K562 (cell line): ENCODE measurements around the gene ELOVL5. TPM values are rescaled to one million over a fixed set of nuclear protein-coding genes. Genes with fewer than 3 reads are reported as not detected.

ENCODE experiments used
- ATAC-seq: fragments of 200-7000 bp; cut with Tn5 transposase; 3 replicates; pipeline ENCODE4 v1.9.1; 2020; ENCODE audit warnings: moderate library complexity
- BruUV-seq: library from RNA; stranded (reverse); fragments of 400-500 nt; replicated peaks from 2 replicates; lab custom pipeline; 2021; lab: Mats Ljungman, UMichigan
- CTCF ChIA-PET: fragments of 300-600 bp; formaldehyde crosslinking; extraction: SDS; loops from one replicate; lab custom pipeline; 2021; ENCODE audit warnings: low intra/inter-chr PET ratio; lab: Yijun Ruan, JAX
- POLR2A ChIA-PET: fragments of 300-600, 350-650 bp; sonication (Branson Sonifier 250); formaldehyde crosslinking; extraction: SDS; loops from one replicate; lab custom pipeline; 2021; ENCODE audit warnings: antibody characterized with exemption, inconsistent platforms; lab: Yijun Ruan, JAX
- DNase-seq, 4 experiments: peaks; one replicate each; pipeline versions ENCODE4 v3.0.0 to v3.0.0-alpha.2; 2011 to 2018; ENCODE audit warnings: low spot score in 3 of 4, mixed read lengths in 3 of 4; ENCODE audit errors: extremely low read depth in 1 of 4
- FAIRE-seq: peaks from 2 replicates; lab custom pipeline; 2011; peaks lifted over from hg19 to GRCh38; lab: Jason Lieb, UNC
- H2AFZ ChIP-seq: 2 replicates; pipeline ENCODE4 v1.6.0; 2011; ENCODE audit warnings: low read depth, low read length, control low read depth, inconsistent platforms
- H3K27ac ChIP-seq: fragments of 200-600 bp; 3 replicates; pipeline ENCODE4 v1.8.0; 2011; ENCODE audit warnings: low read depth, mild to moderate bottlenecking, control low read depth, inconsistent platforms, low read length, moderate library complexity, mixed read lengths; ENCODE audit errors: extremely low read depth
- H3K27me3 ChIP-seq, 2 experiments: fragments of 300-600 bp in 1 of 2; 2 replicates in 1 of 2; 3 replicates in 1 of 2; pipeline versions ENCODE4 v1.6.0 to v1.8.0; 2011; ENCODE audit warnings: inconsistent platforms in 2 of 2, low read length in 2 of 2, mild to moderate bottlenecking in 1 of 2, mixed read lengths in 1 of 2, moderate library complexity in 1 of 2; ENCODE audit not compliant: control insufficient read depth in 2 of 2, insufficient read depth in 2 of 2
- H3K36me3 ChIP-seq: fragments of 300-600 bp; 3 replicates; pipeline ENCODE4 v1.8.0; 2011; ENCODE audit warnings: mild to moderate bottlenecking, low read length, inconsistent platforms; ENCODE audit not compliant: control insufficient read depth, insufficient read depth
- H3K4me1 ChIP-seq, 2 experiments: fragments of 200-600 bp in 1 of 2; replicated peaks in 1 of 2; 2 replicates in 1 of 2; 3 replicates in 1 of 2; pipeline versions ENCODE4 v1.5.1 to v1.8.0; 2011; ENCODE audit warnings: inconsistent platforms in 2 of 2, low read length in 2 of 2, mild to moderate bottlenecking in 1 of 2, mixed read lengths in 1 of 2, moderate library complexity in 1 of 2; ENCODE audit not compliant: control insufficient read depth in 2 of 2, insufficient read depth in 2 of 2
- H3K4me2 ChIP-seq: 2 replicates; pipeline ENCODE4 v1.6.1; 2011; ENCODE audit warnings: low read length, control low read depth, inconsistent platforms, mixed read lengths; ENCODE audit not compliant: insufficient read depth
- H3K4me3 ChIP-seq: fragments of 200-600 bp; sonication (generic), shearing (Covaris generic); 2 replicates; pipeline ENCODE4 v1.5.1; 2016; ENCODE audit warnings: control low read depth, inconsistent platforms
- H3K79me2 ChIP-seq: fragments of 200-600 bp; 3 replicates; pipeline ENCODE4 v1.8.0; 2011; ENCODE audit warnings: low read length, inconsistent platforms; ENCODE audit not compliant: control insufficient read depth, insufficient read depth
- H3K9ac ChIP-seq, 2 experiments: 2 replicates each; pipeline versions ENCODE4 v1.6.0 to v1.6.1; 2011; ENCODE audit warnings: low read depth in 2 of 2, low read length in 2 of 2, control low read depth in 1 of 2, inconsistent platforms in 1 of 2, mild to moderate bottlenecking in 1 of 2, mixed read lengths in 1 of 2; ENCODE audit not compliant: insufficient read depth in 1 of 2
- H3K9me1 ChIP-seq: one replicate; pipeline ENCODE4 v1.6.0; 2011; ENCODE audit warnings: inconsistent platforms, mild to moderate bottlenecking, low read length, moderate library complexity; ENCODE audit not compliant: control insufficient read depth, insufficient read depth
- H3K9me3 ChIP-seq: replicated peaks from 2 replicates; pipeline ENCODE4 v1.5.1; 2011; ENCODE audit warnings: low read depth, low read length, inconsistent platforms; ENCODE audit not compliant: control insufficient read depth, insufficient read depth
- H4K20me1 ChIP-seq: replicated peaks from 2 replicates; pipeline ENCODE4 v1.6.1; 2011; ENCODE audit warnings: low read length, inconsistent platforms, mixed read lengths; ENCODE audit not compliant: control insufficient read depth, insufficient read depth
- ATF1 ChIP-seq, 2 experiments: fragments of 450-650 bp in 1 of 2; IDR thresholded peaks; 2 replicates each; pipeline ENCODE4 v1.6.1; 2016; ENCODE audit warnings: missing compliant biosample characterization in 1 of 2, missing genetic modification characterization in 1 of 2
- BRD9 ChIP-seq: fragments of 450-650 bp; IDR thresholded peaks from 2 replicates; pipeline ENCODE4 v1.6.1; 2018; ENCODE audit warnings: low read depth; ENCODE audit not compliant: partially characterized antibody
- CTCF ChIP-seq, 3 experiments: IDR thresholded peaks in 2 of 3; conservative IDR thresholded peaks in 1 of 3; 2 replicates each; pipeline ENCODE4 v1.5.1; 2011 to 2012; ENCODE audit warnings: low read length in 3 of 3, mild to moderate bottlenecking in 3 of 3, control low read depth in 2 of 3, improper control_type of control experiment in 1 of 3, inconsistent platforms in 1 of 3, low read depth in 1 of 3, mixed read lengths in 1 of 3, moderate library complexity in 1 of 3; ENCODE audit not compliant: insufficient read depth in 2 of 3
- DPF2 ChIP-seq: fragments of 450-650 bp; IDR thresholded peaks from 2 replicates; pipeline ENCODE4 v1.6.1; 2016
- ESRRA ChIP-seq: fragments of 450-650 bp; IDR thresholded peaks from 2 replicates; pipeline ENCODE4 v1.6.1; 2014; ENCODE audit warnings: low read depth, mild to moderate bottlenecking, moderate library complexity, borderline replicate concordance
- MTA2 ChIP-seq: fragments of 450-650 bp; IDR thresholded peaks from 2 replicates; pipeline ENCODE4 v1.6.1; 2016; ENCODE audit warnings: low read depth
- NFRKB ChIP-seq: fragments of 450-650 bp; IDR thresholded peaks from 2 replicates; pipeline ENCODE4 v1.6.1; 2016; ENCODE audit warnings: low read depth
- PYGO2 ChIP-seq: fragments of 450-650 bp; IDR thresholded peaks from 2 replicates; pipeline ENCODE4 v1.6.1; 2016; ENCODE audit warnings: mild to moderate bottlenecking, missing genetic modification characterization, moderate library complexity, missing compliant biosample characterization
- STAT5A ChIP-seq: IDR thresholded peaks from 2 replicates; pipeline ENCODE4 v1.6.1; 2012; ENCODE audit warnings: low read length, inconsistent platforms, borderline replicate concordance
- TAF9B ChIP-seq: fragments of 450-650 bp; IDR thresholded peaks from 2 replicates; pipeline ENCODE4 v1.6.1; 2018; ENCODE audit warnings: mild to moderate bottlenecking; ENCODE audit not compliant: partially characterized antibody
- ZNF668 ChIP-seq: fragments of 250-450 bp; sonication (Bioruptor Pico); IDR thresholded peaks from 2 replicates; pipeline ENCODE4 v1.8.0; 2022; ENCODE audit warnings: mild to moderate bottlenecking, inconsistent platforms
- WGBS: fragments of 100-300 bp; shearing (Covaris generic); methylation state at CpG from one replicate; pipeline ENCODE4 v1.1.6; 2016; ENCODE audit warnings: low coverage, mixed read lengths; ENCODE audit not compliant: insufficient coverage; ENCODE audit errors: missing lambda C conversion rate; 5-methylcytosine and 5-hydroxymethylcytosine counted together
- in situ Hi-C: fragments of 300-500 bp; cut with MboI; formaldehyde crosslinking; loops from 4 replicates; pipeline ENCODE4 v1.15.0; 2018; ENCODE audit warnings: inconsistent platforms, mixed read lengths
- intact Hi-C: fragments of 100-400 bp; cut with micrococcal nuclease; formaldehyde crosslinking; loops from 2 replicates; pipeline ENCODE4 v1.14.2; 2022
- polyA plus RNA-seq, 8 experiments: library from polyadenylated mRNA; depleted of rRNA in 4 of 8; stranded (reverse) in 5 of 8; unstranded in 3 of 8; fragments of >200 nt; fragmentation: Nextera tagmentation in 2 of 8; fragmentation: Illumina TruSeq in 1 of 8; extraction: Ambion mirVana in 2 of 8; extraction: Trizol in 1 of 8; gene quantifications; 2 replicates each; pipeline versions ENCODE4 v1.2.1 to v1.2.3, GENCODE V29; 2011 to 2014; ENCODE audit warnings: inconsistent platforms in 1 of 8, missing spikeins in 1 of 8
- total RNA-seq, 7 experiments: library from RNA; depleted of rRNA in 6 of 7; stranded (reverse); fragments of >200 nt in 6 of 7; fragmentation: Illumina TruSeq in 2 of 7; extraction: Trizol in 2 of 7; gene quantifications; 2 replicates each; pipeline versions ENCODE4 v1.2.1 to v1.2.3, GENCODE V29; 2011 to 2021; ENCODE audit warnings: low replicate concordance in 1 of 7
- TF ChIP-seq, protein P1 (sequence below), 2 experiments: fragments of 450-650 bp; IDR thresholded peaks; 2 replicates each; pipeline ENCODE4 v1.6.1; 2016; ENCODE audit warnings: mild to moderate bottlenecking in 2 of 2, borderline replicate concordance in 1 of 2, low read depth in 1 of 2, moderate library complexity in 1 of 2

Gene ELOVL5
- total and polyA plus RNA-seq, 9 of the 15 experiments (the other 6 are each of a cell fraction or from before 2014, with no cell fraction given), result 70.6 to 245 (median 132) TPM

DNA sequence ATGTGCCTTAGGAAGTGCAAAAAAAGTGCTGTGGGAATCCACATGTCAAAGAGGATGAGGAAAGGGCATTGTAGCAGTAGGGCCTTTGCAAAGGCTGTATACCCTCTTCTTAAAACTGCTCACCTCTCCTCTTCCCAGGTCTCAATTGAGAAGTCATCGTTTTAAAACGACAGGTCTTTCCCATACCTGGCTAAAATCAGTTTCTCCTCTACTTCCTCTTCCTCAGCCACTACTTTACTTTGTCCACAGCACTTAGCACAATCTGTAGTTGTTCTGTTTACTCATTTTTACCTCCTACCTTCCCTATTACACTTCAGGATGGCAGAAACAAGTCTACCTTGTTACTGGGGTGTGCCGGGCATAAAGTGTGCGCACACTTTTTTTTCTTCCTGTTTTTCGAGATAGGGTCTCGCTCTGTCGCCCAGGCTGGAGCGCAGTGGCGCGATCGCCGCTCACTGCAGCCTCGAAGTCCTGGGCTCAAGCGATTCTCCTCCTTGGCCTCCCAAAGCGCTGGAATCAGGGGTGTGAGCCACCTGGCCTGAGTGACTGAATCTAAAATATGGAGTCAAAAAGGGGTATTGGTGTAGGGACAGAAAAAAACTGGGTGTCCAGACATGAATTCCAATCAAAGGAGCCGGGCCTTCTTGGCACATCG lies 9.8 kb upstream of the ELOVL5 start:
- 3% methylated on average over 17 of the region's 17 CpGs for WGBS
- Histone ChIP-seq H3K9me1 (peaks cover 7% of the 10 kb centered on the region), H3K27ac (peak overlapping the region; percentile 99), H3K4me1 (peaks cover 19 to 32% of the 10 kb centered on the region in 2 experiments), H4K20me1 (no peaks in the 10 kb centered on the region), H3K9me3 (no peaks in the 10 kb centered on the region), H3K27me3 (no peaks in the 10 kb centered on the region), H3K4me2 (peak overlapping the region; percentile 77), H3K4me3 (peak overlapping the region; percentile 46), H3K9ac (peak overlapping the region; percentile 91 to 93), H3K36me3 (no peaks in the 10 kb centered on the region), H3K79me2 (peaks cover 8% of the 10 kb centered on the region; the same call in 2 of the 3 replicates), H2AFZ (peak overlapping the region; percentile 81)
- in situ Hi-C loops, result no loop called here
- DNase-seq (no peak), FAIRE-seq (peak; percentile 70), ATAC-seq (peak; percentile 32)
- TSS peak; percentile 98 for BruUV-seq
- ChIA-PET POLR2A (interaction anchor here (0.6 to 1.6 kb wide), 3 partner anchors 10 to 31 kb away, joined by 3 to 10 read pairs (median 9); partner anchors contain the start of gene ELOVL5), CTCF (no interaction called here)
- intact Hi-C loops, result loop anchor here (2.0 to 10.0 kb wide), 2 partner anchors 44 to 186 kb away; partner anchors contain the start of gene GCLC
- peak; percentile 53 for TF ChIP-seq TAF9B
- TF ChIP-seq ESRRA, result no peak
- TF ChIP-seq PYGO2 (tag), result no peak
- peak; percentile 92 for TF ChIP-seq NFRKB
- TF ChIP-seq, protein P1, sequence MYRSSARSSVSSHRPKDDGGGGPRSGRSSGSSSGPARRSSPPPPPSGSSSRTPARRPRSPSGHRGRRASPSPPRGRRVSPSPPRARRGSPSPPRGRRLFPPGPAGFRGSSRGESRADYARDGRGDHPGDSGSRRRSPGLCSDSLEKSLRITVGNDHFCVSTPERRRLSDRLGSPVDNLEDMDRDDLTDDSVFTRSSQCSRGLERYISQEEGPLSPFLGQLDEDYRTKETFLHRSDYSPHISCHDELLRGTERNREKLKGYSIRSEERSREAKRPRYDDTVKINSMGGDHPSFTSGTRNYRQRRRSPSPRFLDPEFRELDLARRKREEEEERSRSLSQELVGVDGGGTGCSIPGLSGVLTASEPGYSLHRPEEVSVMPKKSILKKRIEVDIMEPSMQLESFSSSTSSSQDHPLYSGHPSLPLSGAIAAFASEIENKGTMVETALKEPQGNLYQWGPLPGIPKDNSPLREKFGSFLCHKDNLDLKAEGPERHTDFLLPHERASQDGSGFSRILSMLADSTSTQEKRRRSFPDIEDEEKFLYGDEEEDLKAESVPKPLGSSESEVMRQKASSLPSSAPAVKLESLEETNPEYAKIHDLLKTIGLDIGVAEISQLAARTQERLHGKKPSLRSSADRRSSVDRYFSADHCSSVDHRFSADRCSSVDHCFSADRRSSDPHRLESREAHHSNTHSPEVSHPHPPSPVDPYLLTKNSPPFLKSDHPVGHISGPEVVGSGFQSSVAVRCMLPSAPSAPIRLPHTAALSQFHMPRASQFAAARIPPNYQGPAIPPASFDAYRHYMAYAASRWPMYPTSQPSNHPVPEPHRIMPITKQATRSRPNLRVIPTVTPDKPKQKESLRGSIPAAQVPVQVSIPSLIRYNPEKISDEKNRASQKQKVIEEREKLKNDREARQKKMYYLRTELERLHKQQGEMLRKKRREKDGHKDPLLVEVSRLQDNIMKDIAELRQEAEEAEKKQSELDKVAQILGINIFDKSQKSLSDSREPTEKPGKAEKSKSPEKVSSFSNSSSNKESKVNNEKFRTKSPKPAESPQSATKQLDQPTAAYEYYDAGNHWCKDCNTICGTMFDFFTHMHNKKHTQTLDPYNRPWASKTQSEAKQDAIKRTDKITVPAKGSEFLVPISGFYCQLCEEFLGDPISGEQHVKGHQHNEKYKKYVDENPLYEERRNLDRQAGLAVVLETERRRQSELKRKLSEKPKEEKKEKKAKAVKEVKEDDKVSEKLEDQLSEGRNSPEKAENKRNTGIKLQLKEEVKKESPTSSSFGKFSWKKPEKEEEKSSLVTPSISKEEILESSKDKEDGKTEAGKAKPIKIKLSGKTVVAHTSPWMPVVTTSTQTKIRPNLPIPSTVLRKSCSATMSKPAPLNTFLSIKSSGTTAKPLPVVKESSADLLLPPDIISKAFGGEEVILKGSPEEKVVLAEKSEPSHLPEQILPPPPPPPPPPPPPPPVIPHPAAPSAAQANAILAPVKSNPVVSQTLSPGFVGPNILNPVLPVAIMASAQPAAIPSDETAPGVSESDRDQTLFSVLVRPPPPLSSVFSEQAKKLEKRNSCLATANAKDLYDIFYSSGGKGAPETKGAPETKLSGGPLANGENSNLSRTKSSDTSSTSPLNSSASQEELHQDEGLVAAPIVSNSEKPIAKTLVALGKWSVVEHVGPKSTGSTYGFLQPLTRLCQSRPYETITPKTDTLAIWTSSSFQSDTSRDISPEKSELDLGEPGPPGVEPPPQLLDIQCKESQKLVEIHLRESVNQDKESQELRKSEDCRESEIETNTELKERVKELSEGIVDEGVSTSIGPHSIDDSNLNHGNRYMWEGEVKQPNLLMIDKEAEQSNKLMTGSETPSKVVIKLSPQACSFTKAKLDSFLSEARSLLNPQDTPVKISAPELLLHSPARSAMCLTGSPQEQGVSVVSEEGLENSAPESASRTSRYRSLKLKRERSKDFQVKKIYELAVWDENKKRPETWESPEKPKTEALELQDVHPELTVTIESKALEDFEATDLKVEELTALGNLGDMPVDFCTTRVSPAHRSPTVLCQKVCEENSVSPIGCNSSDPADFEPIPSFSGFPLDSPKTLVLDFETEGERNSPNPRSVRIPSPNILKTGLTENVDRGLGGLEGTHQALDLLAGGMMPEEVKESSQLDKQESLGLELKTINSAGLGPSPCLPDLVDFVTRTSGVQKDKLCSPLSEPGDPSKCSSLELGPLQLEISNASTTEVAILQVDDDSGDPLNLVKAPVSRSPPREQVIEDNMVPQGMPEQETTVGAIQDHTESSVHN (IDR thresholded peaks at IDR 0.05; ENCODE audit: borderline replicate concordance in 1 of 2, low read depth in 1 of 2), result no peak
- TF ChIP-seq MTA2, result no peak
- TF ChIP-seq ATF1 (CRISPR knock-in tag; IDR thresholded peaks at IDR 0.05), result no peak
- no peak for TF ChIP-seq ATF1 (tag; IDR thresholded peaks at IDR 0.05)
- TF ChIP-seq STAT5A, result no peak
- TF ChIP-seq DPF2, result peak; percentile 40; the same call in 1 of the 2 replicates
- peak; percentile 61 for TF ChIP-seq BRD9
- TF ChIP-seq CTCF (IDR thresholded peaks at IDR 0.05 in 2 of 3, conservative IDR thresholded peaks at IDR 0.05 in 1 of 3; ENCODE audit: insufficient read depth in 2 of 3, low read depth in 1 of 3, low read length in 3 of 3), result no peak
- peak; percentile 57; the same call in 1 of the 2 replicates for TF ChIP-seq ZNF668 (CRISPR knock-in tag)
